HCT116 (cell line): ENCODE results near the gene BSN. TPM values are rescaled to one million over a fixed set of nuclear protein-coding genes. Genes with fewer than 3 reads are reported as not detected.

ENCODE experiments used
- ATAC-seq: fragments of 200-7000 bp; cut with Tn5 transposase; 2 replicates; pipeline ENCODE4 v1.9.1; 2020; ENCODE audit warnings: mild to moderate bottlenecking, moderate library complexity
- BruUV-seq: library from RNA; stranded (reverse); fragments of 400-500 nt; replicated peaks from 2 replicates; lab custom pipeline; 2021; lab: Mats Ljungman, UMichigan
- CTCF ChIA-PET: fragments of 300-600 bp; sonication (Branson Sonifier 250); formaldehyde crosslinking; loops from one replicate; lab custom pipeline; 2021; ENCODE audit warnings: antibody characterized with exemption; lab: Charles Lee
- POLR2A ChIA-PET: fragments of 300-600, 350-600 bp; sonication (Branson Sonifier 250); formaldehyde crosslinking; loops from one replicate; lab custom pipeline; 2021; ENCODE audit warnings: antibody characterized with exemption; lab: Charles Lee
- RAD21 ChIA-PET, 2 experiments: fragments of 300-600 bp; sonication (Branson Sonifier 250); formaldehyde crosslinking; loops; one replicate each; lab custom pipeline; 2023; ENCODE audit warnings: low total read pairs in 2 of 2; ENCODE audit not compliant: uncharacterized antibody in 2 of 2, unreplicated experiment in 2 of 2, low non-redundant PET in 1 of 2; lab: Charles Lee
- DNase-seq: peaks from one replicate; pipeline ENCODE4 v3.0.0-alpha.2; 2010; ENCODE audit warnings: low read depth, low spot score
- H2AFZ ChIP-seq: fragments of 200-600 bp; shearing (Covaris generic), sonication (generic); 2 replicates; pipeline ENCODE4 v1.6.1; 2017; ENCODE audit warnings: low read depth, mixed run types, mixed read lengths, antibody characterized with exemption, low read length; ENCODE audit not compliant: poor library complexity, severe bottlenecking
- H3K27ac ChIP-seq: 2 replicates; pipeline ENCODE4 v1.5.1; 2012; ENCODE audit warnings: low read depth, low read length
- H3K27me3 ChIP-seq: fragments of 200-600 bp; sonication (generic); 2 replicates; pipeline ENCODE4 v1.6.1; 2016; ENCODE audit warnings: mixed run types, low read length, mixed read lengths; ENCODE audit not compliant: insufficient read depth
- H3K36me3 ChIP-seq, 2 experiments: fragments of 200-500 bp in 1 of 2; fragments of 200-600 bp in 1 of 2; sonication (Bioruptor generic) in 1 of 2; sonication (generic) in 1 of 2; 2 replicates each; pipeline versions ENCODE4 v1.5.1 to v1.6.1; 2014 to 2016; ENCODE audit warnings: low read length in 2 of 2, inconsistent platforms in 1 of 2, mixed read lengths in 1 of 2, mixed run types in 1 of 2; ENCODE audit not compliant: insufficient read depth in 2 of 2, control insufficient read depth in 1 of 2
- H3K4me1 ChIP-seq, 2 experiments: fragments of 200-600 bp in 1 of 2; sonication (generic) in 1 of 2; 2 replicates each; pipeline versions ENCODE4 v1.5.1 to v1.6.1; 2012 to 2017; ENCODE audit warnings: low read length in 2 of 2, inconsistent platforms in 1 of 2, mild to moderate bottlenecking in 1 of 2, mixed read lengths in 1 of 2, mixed run types in 1 of 2, moderate library complexity in 1 of 2; ENCODE audit not compliant: insufficient read depth in 2 of 2, control insufficient read depth in 1 of 2
- H3K4me2 ChIP-seq: fragments of 200-600 bp; sonication (generic); 2 replicates; pipeline ENCODE4 v1.6.1; 2017; ENCODE audit warnings: mixed run types, low read length, mixed read lengths
- H3K4me3 ChIP-seq, 2 experiments: fragments of 200-600 bp in 1 of 2; sonication (generic) in 1 of 2; replicated peaks in 1 of 2; 2 replicates each; pipeline ENCODE4 v1.5.1; 2011 to 2016; ENCODE audit warnings: low read length in 2 of 2, control low read depth in 1 of 2, low read depth in 1 of 2, mild to moderate bottlenecking in 1 of 2, mixed read lengths in 1 of 2, mixed run types in 1 of 2
- H3K79me2 ChIP-seq: fragments of 200-600 bp; sonication (generic); 2 replicates; pipeline ENCODE4 v1.6.1; 2017; ENCODE audit warnings: mild to moderate bottlenecking, mixed run types, low read length, moderate library complexity, mixed read lengths; ENCODE audit not compliant: insufficient read depth
- H3K9ac ChIP-seq: fragments of 200-600 bp; sonication (generic); 2 replicates; pipeline ENCODE4 v1.6.1; 2016; ENCODE audit warnings: low read length, mixed read lengths
- H3K9me2 ChIP-seq: fragments of 200-600 bp; sonication (generic), shearing (Covaris generic); 2 replicates; pipeline ENCODE4 v1.6.1; 2017; ENCODE audit warnings: mixed run types, mild to moderate bottlenecking, moderate library complexity; ENCODE audit not compliant: insufficient read depth
- H3K9me3 ChIP-seq, 2 experiments: fragments of 200-500 bp in 1 of 2; fragments of 200-600 bp in 1 of 2; sonication (Bioruptor generic) in 1 of 2; sonication (generic) in 1 of 2; 2 replicates each; pipeline ENCODE4 v1.6.1; 2014 to 2017; ENCODE audit warnings: low read length in 2 of 2, mixed read lengths in 2 of 2, inconsistent platforms in 1 of 2, low read depth in 1 of 2, mild to moderate bottlenecking in 1 of 2, mixed run types in 1 of 2, moderate library complexity in 1 of 2; ENCODE audit not compliant: control insufficient read depth in 1 of 2, insufficient read depth in 1 of 2
- H4K20me1 ChIP-seq: fragments of 200-600 bp; sonication (generic), shearing (Covaris generic); 2 replicates; pipeline ENCODE4 v1.6.1; 2017; ENCODE audit warnings: mixed run types, mild to moderate bottlenecking, moderate library complexity; ENCODE audit not compliant: insufficient read depth
- CBX3 ChIP-seq: IDR thresholded peaks from 2 replicates; pipeline ENCODE4 v1.6.1; 2012; ENCODE audit warnings: low read depth
- CEBPB ChIP-seq: IDR thresholded peaks from 2 replicates; pipeline ENCODE4 v1.6.1; 2012; ENCODE audit warnings: low read depth
- EGR1 ChIP-seq: IDR thresholded peaks from 2 replicates; pipeline ENCODE4 v1.6.1; 2012; ENCODE audit warnings: low read depth
- EZH2 ChIP-seq: fragments of 200-600 bp; sonication (generic); IDR thresholded peaks from 2 replicates; pipeline ENCODE4 v1.6.1; 2017; ENCODE audit warnings: antibody characterized with exemption, mixed run types
- EZH2phosphoT487 ChIP-seq: fragments of 200-600 bp; IDR thresholded peaks from 2 replicates; pipeline ENCODE4 v1.6.1; 2018; ENCODE audit warnings: antibody characterized with exemption, borderline replicate concordance
- FOSL1 ChIP-seq: IDR thresholded peaks from 2 replicates; pipeline ENCODE4 v1.6.1; 2012; ENCODE audit warnings: low read depth
- JUND ChIP-seq: IDR thresholded peaks from 2 replicates; pipeline ENCODE4 v1.6.1; 2012
- POLR2A ChIP-seq: IDR thresholded peaks from 2 replicates; pipeline ENCODE4 v1.7.0; 2011; ENCODE audit warnings: borderline replicate concordance; ENCODE audit not compliant: insufficient read depth, insufficient read length; ENCODE audit errors: extremely low read depth
- SRF ChIP-seq: IDR thresholded peaks from 2 replicates; pipeline ENCODE4 v1.6.1; 2012; ENCODE audit warnings: low read depth
- ZFX ChIP-seq: fragments of 450-650 bp; IDR thresholded peaks from 2 replicates; pipeline ENCODE4 v1.6.1; 2017
- intact Hi-C: fragments of 100-400 bp; cut with micrococcal nuclease; formaldehyde crosslinking; loops from 2 replicates; pipeline ENCODE4 v1.10.0; 2022
- total RNA-seq: library from RNA; stranded (reverse); gene quantifications from one replicate; pipeline ENCODE4 v1.2.1, GENCODE V29; 2021; ENCODE audit not compliant: unreplicated experiment
- TF ChIP-seq, protein P1 (sequence below): IDR thresholded peaks from 2 replicates; pipeline ENCODE4 v1.6.1; 2012; ENCODE audit warnings: low read depth
- TF ChIP-seq, protein P2 (sequence below): IDR thresholded peaks from 2 replicates; pipeline ENCODE4 v1.6.1; 2012

The BSN gene
- total RNA-seq, 1 experiment from 2014 or later = 1.5 TPM

DNA sequence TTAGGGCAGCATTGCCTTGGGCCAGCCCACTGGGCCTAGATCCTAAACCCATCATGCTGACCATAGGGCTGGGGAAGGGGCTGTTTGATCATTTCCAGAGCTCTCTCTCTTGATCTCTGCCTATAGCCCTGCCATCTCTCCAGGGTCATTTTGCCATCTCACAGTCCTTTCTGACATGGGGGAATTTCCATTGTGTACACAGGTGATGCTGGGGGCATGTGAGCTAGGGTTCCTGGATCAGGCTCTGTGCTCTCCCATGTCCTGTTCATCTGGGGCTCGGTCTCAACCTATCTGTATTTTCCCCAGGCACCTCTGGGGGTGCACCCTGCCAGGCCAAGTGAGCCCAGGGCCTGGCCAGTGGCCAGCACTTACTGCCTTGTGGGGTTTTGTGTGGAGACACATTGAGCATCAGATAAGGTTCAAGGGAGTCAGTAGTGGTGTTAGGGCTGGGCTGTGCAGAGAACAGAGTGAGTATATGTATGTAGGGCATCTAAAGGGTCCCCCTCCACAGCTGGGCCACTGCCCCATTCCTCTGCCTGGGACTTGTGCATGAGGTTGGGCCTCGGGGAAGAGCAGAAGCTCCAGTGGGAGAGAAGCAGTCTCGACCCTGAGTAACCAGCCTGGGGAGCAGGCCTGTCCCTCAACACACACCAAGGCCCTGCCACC, 94.2 kb downstream of the BSN start:
- no peaks in the 10 kb centered on the region for H3K9me3 ChIP-seq
- peaks cover 4 to 17% of the 10 kb centered on the region in 2 experiments; a peak in 2 of 4 replicates for H3K4me1 ChIP-seq
- POLR2A ChIA-PET = no interaction called here
- H3K4me2 ChIP-seq = no peak overlapping the region
- H3K4me3 ChIP-seq = no peak overlapping the region
- H3K36me3 ChIP-seq = no peaks in the 10 kb centered on the region
- H4K20me1 ChIP-seq = no peaks in the 10 kb centered on the region
- H3K9ac ChIP-seq = no peak overlapping the region
- TF ChIP-seq CEBPB = no peak
- TF ChIP-seq ZFX = no peak
- no peak for TF ChIP-seq EZH2
- no peak for TF ChIP-seq POLR2A
- no peak for TF ChIP-seq JUND
- TF ChIP-seq FOSL1 = no peak
- no peak for TF ChIP-seq SRF
- no peak for TF ChIP-seq CBX3
- no peaks in the 10 kb centered on the region for H3K79me2 ChIP-seq
- ATAC-seq = no peak
- H2AFZ ChIP-seq = no peak overlapping the region
- BruUV-seq = no TSS peak
- CTCF ChIA-PET = no interaction called here
- intact Hi-C loops = no loop called here
- H3K9me2 ChIP-seq = no peaks in the 10 kb centered on the region
- H3K27me3 ChIP-seq = no peaks in the 10 kb centered on the region
- no peak for DNase-seq
- no peak overlapping the region for H3K27ac ChIP-seq
- RAD21 ChIA-PET = no interaction called here

DNA sequence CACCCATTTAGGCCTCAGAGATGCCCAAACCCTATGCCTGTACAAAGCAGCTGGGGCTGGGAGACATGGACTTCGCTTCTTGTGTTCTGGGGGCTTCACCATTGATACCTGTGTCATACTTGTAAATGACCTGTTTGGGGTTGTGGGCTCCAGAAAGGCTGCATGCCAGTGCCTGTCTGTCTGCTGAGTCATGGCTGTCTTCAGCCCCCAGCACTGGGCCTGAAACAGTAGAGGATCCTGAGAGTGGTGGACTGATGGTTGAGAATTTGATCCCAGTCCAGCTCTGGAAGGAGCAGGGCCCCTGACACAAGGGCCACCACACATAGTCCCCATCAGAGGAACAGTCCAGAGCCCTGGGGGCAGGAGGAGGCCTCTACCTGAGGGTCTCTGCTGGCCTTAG, 95.3 kb downstream of the BSN start:
- Histone ChIP-seq H3K4me3 (no peak overlapping the region), H3K79me2 (no peaks in the 10 kb centered on the region), H3K4me1 (peaks cover 4 to 17% of the 10 kb centered on the region in 2 experiments; a peak in 2 of 4 replicates), H3K9ac (no peak overlapping the region), H3K9me2 (no peaks in the 10 kb centered on the region), H3K36me3 (no peaks in the 10 kb centered on the region), H2AFZ (no peak overlapping the region), H4K20me1 (no peaks in the 10 kb centered on the region), H3K4me2 (no peak overlapping the region), H3K27me3 (no peaks in the 10 kb centered on the region), H3K9me3 (no peaks in the 10 kb centered on the region), H3K27ac (no peak overlapping the region)
- POLR2A ChIA-PET = no interaction called here
- ATAC-seq = no peak
- TF ChIP-seq, protein P1, sequence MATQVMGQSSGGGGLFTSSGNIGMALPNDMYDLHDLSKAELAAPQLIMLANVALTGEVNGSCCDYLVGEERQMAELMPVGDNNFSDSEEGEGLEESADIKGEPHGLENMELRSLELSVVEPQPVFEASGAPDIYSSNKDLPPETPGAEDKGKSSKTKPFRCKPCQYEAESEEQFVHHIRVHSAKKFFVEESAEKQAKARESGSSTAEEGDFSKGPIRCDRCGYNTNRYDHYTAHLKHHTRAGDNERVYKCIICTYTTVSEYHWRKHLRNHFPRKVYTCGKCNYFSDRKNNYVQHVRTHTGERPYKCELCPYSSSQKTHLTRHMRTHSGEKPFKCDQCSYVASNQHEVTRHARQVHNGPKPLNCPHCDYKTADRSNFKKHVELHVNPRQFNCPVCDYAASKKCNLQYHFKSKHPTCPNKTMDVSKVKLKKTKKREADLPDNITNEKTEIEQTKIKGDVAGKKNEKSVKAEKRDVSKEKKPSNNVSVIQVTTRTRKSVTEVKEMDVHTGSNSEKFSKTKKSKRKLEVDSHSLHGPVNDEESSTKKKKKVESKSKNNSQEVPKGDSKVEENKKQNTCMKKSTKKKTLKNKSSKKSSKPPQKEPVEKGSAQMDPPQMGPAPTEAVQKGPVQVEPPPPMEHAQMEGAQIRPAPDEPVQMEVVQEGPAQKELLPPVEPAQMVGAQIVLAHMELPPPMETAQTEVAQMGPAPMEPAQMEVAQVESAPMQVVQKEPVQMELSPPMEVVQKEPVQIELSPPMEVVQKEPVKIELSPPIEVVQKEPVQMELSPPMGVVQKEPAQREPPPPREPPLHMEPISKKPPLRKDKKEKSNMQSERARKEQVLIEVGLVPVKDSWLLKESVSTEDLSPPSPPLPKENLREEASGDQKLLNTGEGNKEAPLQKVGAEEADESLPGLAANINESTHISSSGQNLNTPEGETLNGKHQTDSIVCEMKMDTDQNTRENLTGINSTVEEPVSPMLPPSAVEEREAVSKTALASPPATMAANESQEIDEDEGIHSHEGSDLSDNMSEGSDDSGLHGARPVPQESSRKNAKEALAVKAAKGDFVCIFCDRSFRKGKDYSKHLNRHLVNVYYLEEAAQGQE = no peak
- no peak for TF ChIP-seq EGR1
- no peak for TF ChIP-seq EZH2phosphoT487
- TF ChIP-seq, protein P2, sequence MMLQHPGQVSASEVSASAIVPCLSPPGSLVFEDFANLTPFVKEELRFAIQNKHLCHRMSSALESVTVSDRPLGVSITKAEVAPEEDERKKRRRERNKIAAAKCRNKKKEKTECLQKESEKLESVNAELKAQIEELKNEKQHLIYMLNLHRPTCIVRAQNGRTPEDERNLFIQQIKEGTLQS = no peak
- DNase-seq = no peak
- intact Hi-C loops = no loop called here
- no TSS peak for BruUV-seq
- CTCF ChIA-PET = no interaction called here
- RAD21 ChIA-PET = no interaction called here
